Vagina (tissue), 2 donors: Measurements from ENCODE around the gene STARD10.

Source experiments
- POLR2A ChIP-seq, 2 donors: fragments of 450-650 bp; IDR thresholded peaks; one replicate each; pipeline ENCODE4 v1.6.1; 2017; ENCODE audit warnings: antibody characterized with exemption in 2 of 2, mild to moderate bottlenecking in 2 of 2, moderate library complexity in 2 of 2
- POLR2AphosphoS5 ChIP-seq, 2 donors: sonication (generic); formaldehyde crosslinking; IDR thresholded peaks; one replicate each; pipeline ENCODE4 v1.9.0; 2017; ENCODE audit warnings: antibody characterized with exemption in 2 of 2, mild to moderate bottlenecking in 2 of 2, low read depth in 1 of 2; ENCODE audit not compliant: insufficient read depth in 1 of 2
- TF ChIP-seq, protein P1 (sequence below), 3 experiments: fragments of 450-650 bp in 2 of 3; fragments of 200-600 bp in 1 of 3; sonication (generic) in 1 of 3; IDR thresholded peaks; one replicate each; pipeline ENCODE4 v1.5.1; 2017 to 2019; ENCODE audit warnings: antibody characterized with exemption in 3 of 3, mild to moderate bottlenecking in 2 of 3, moderate library complexity in 2 of 3

DNA sequence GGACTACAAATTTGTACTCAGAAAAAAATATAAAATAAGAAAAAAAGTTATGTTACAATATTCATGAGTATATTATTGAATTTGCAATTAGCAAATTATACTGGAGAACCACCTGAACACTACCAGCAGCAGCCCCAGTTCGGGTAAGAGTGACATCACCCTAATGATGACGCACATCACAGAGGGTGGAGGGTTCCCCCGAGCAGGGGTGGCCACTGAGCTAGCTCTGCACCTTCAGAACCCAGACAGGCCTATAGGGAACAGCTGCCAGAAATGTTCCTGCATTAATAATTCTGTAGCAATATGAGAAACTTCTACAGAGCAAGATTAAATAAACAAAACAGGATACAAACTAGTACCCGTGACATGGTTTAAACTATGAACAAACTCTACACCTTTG, 24.2 kb downstream of the STARD10 start:
- TF ChIP-seq, protein P1, sequence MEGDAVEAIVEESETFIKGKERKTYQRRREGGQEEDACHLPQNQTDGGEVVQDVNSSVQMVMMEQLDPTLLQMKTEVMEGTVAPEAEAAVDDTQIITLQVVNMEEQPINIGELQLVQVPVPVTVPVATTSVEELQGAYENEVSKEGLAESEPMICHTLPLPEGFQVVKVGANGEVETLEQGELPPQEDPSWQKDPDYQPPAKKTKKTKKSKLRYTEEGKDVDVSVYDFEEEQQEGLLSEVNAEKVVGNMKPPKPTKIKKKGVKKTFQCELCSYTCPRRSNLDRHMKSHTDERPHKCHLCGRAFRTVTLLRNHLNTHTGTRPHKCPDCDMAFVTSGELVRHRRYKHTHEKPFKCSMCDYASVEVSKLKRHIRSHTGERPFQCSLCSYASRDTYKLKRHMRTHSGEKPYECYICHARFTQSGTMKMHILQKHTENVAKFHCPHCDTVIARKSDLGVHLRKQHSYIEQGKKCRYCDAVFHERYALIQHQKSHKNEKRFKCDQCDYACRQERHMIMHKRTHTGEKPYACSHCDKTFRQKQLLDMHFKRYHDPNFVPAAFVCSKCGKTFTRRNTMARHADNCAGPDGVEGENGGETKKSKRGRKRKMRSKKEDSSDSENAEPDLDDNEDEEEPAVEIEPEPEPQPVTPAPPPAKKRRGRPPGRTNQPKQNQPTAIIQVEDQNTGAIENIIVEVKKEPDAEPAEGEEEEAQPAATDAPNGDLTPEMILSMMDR (IDR thresholded peaks at IDR 0.05): no peak
- TF ChIP-seq POLR2A (IDR thresholded peaks at IDR 0.05) (no peak), POLR2AphosphoS5 (IDR thresholded peaks at IDR 0.05; ENCODE audit: insufficient read depth in 1 of 2, low read depth in 1 of 2) (no peak)
